Liver (tissue), 9 donors: Measurements from ENCODE around the gene KLF16. TPM values are rescaled to one million over a fixed set of nuclear protein-coding genes. Genes with fewer than 3 reads are reported as not detected.

ENCODE experiments used
- DNase-seq: peaks from one replicate; pipeline ENCODE4 v3.0.0-alpha.2; 2017; ENCODE audit warnings: low spot score
- H3K27ac ChIP-seq, 2 donors: one replicate each; pipeline ENCODE4 v1.7.0; 2013; ENCODE audit warnings: inconsistent platforms in 2 of 2, low read length in 2 of 2, control low read depth in 1 of 2, low read depth in 1 of 2, mild to moderate bottlenecking in 1 of 2
- H3K27me3 ChIP-seq, 4 donors: one replicate each; pipeline versions ENCODE4 v1.6.1 to v1.7.0; 2013; ENCODE audit warnings: low read length in 3 of 4, inconsistent platforms in 1 of 4, mild to moderate bottlenecking in 1 of 4, moderate library complexity in 1 of 4; ENCODE audit not compliant: control insufficient read depth in 4 of 4, insufficient read depth in 4 of 4
- H3K36me3 ChIP-seq, 4 donors: one replicate each; pipeline versions ENCODE4 v1.6.1 to v1.7.0; 2013; ENCODE audit warnings: low read length in 3 of 4, mild to moderate bottlenecking in 3 of 4, low read depth in 1 of 4, moderate library complexity in 1 of 4; ENCODE audit not compliant: control insufficient read depth in 4 of 4, insufficient read depth in 3 of 4
- H3K4me1 ChIP-seq, 4 donors: one replicate each; pipeline versions ENCODE4 v1.6.1 to v1.7.0; 2013; ENCODE audit warnings: low read length in 3 of 4, mild to moderate bottlenecking in 3 of 4, moderate library complexity in 1 of 4; ENCODE audit not compliant: control insufficient read depth in 4 of 4, insufficient read depth in 4 of 4
- H3K4me3 ChIP-seq, 3 donors: one replicate each; pipeline versions ENCODE4 v1.6.1 to v1.7.0; 2013; ENCODE audit warnings: low read length in 3 of 3, control low read depth in 1 of 3, low read depth in 1 of 3, mild to moderate bottlenecking in 1 of 3
- H3K9ac ChIP-seq, 2 donors: one replicate each; pipeline ENCODE4 v1.7.0; 2013; ENCODE audit warnings: low read length in 2 of 2, mild to moderate bottlenecking in 2 of 2, moderate library complexity in 2 of 2, control low read depth in 1 of 2, low read depth in 1 of 2
- H3K9me3 ChIP-seq, 4 donors: one replicate each; pipeline versions ENCODE4 v1.6.1 to v1.7.0; 2013; ENCODE audit warnings: low read length in 3 of 4; ENCODE audit not compliant: control insufficient read depth in 4 of 4
- ATF3 ChIP-seq: IDR thresholded peaks from 2 replicates; pipeline ENCODE4 v1.6.1; 2016; ENCODE audit warnings: antibody characterized with exemption
- CTCF ChIP-seq: fragments of 150-350 bp; IDR thresholded peaks from 2 replicates; pipeline ENCODE4 v1.5.1; 2017; ENCODE audit warnings: improper control_type of control experiment, low read depth, low read length; ENCODE audit not compliant: missing input control
- EGR1 ChIP-seq, 2 donors: IDR thresholded peaks; 2 replicates each; pipeline ENCODE4 v1.6.1; 2016 to 2018; ENCODE audit warnings: antibody characterized with exemption in 2 of 2, low read depth in 2 of 2
- FOXA1 ChIP-seq: IDR thresholded peaks from 2 replicates; pipeline ENCODE4 v1.6.1; 2016; ENCODE audit warnings: antibody characterized with exemption
- FOXA2 ChIP-seq: IDR thresholded peaks from 2 replicates; pipeline ENCODE4 v1.6.1; 2016; ENCODE audit warnings: antibody characterized with exemption
- GABPA ChIP-seq, 2 donors: IDR thresholded peaks in 1 of 2; conservative IDR thresholded peaks in 1 of 2; 2 replicates each; pipeline ENCODE4 v1.6.1; 2016; ENCODE audit warnings: antibody characterized with exemption in 2 of 2, mild to moderate bottlenecking in 1 of 2, moderate library complexity in 1 of 2
- HNF4A ChIP-seq, 2 donors: conservative IDR thresholded peaks; 2 replicates each; pipeline ENCODE4 v1.6.1; 2016; ENCODE audit warnings: antibody characterized with exemption in 2 of 2, mild to moderate bottlenecking in 2 of 2
- HNF4G ChIP-seq: IDR thresholded peaks from 2 replicates; pipeline ENCODE4 v1.6.1; 2016; ENCODE audit warnings: antibody characterized with exemption
- JUND ChIP-seq, 2 donors: IDR thresholded peaks; 2 replicates each; pipeline ENCODE4 v1.6.1; 2016; ENCODE audit warnings: antibody characterized with exemption in 2 of 2
- MAX ChIP-seq: IDR thresholded peaks from 2 replicates; pipeline ENCODE4 v1.6.1; 2016; ENCODE audit warnings: antibody characterized with exemption
- NR2F2 ChIP-seq: IDR thresholded peaks from 2 replicates; pipeline ENCODE4 v1.6.1; 2016; ENCODE audit warnings: antibody characterized with exemption
- RAD21 ChIP-seq, 2 donors: IDR thresholded peaks; 2 replicates each; pipeline ENCODE4 v1.6.1; 2016; ENCODE audit warnings: antibody characterized with exemption in 2 of 2, mild to moderate bottlenecking in 2 of 2
- REST ChIP-seq: IDR thresholded peaks from 2 replicates; pipeline ENCODE4 v1.6.1; 2016; ENCODE audit warnings: antibody characterized with exemption, mild to moderate bottlenecking
- RXRA ChIP-seq, 2 donors: IDR thresholded peaks; 2 replicates each; pipeline ENCODE4 v1.6.1; 2017 to 2018; ENCODE audit warnings: antibody characterized with exemption in 2 of 2, mild to moderate bottlenecking in 1 of 2
- SP1 ChIP-seq: IDR thresholded peaks from 2 replicates; pipeline ENCODE4 v1.6.1; 2018; ENCODE audit warnings: antibody characterized with exemption, mild to moderate bottlenecking
- TAF1 ChIP-seq: conservative IDR thresholded peaks from 2 replicates; pipeline ENCODE4 v1.6.1; 2016; ENCODE audit warnings: antibody characterized with exemption, mild to moderate bottlenecking
- YY1 ChIP-seq: IDR thresholded peaks from 2 replicates; pipeline ENCODE4 v1.6.1; 2016; ENCODE audit warnings: antibody characterized with exemption, mild to moderate bottlenecking
- ZBTB33 ChIP-seq: IDR thresholded peaks from 2 replicates; pipeline ENCODE4 v1.6.1; 2016; ENCODE audit warnings: antibody characterized with exemption
- WGBS: extraction: QIAGEN DNeasy Blood & Tissue Kit; methylation state at CpG from one replicate; pipeline ENCODE4 v1.1.7; 2013; 5-methylcytosine and 5-hydroxymethylcytosine counted together
- polyA plus RNA-seq, 2 donors: library from polyadenylated mRNA; stranded (reverse) in 1 of 2; unstranded in 1 of 2; fragments of 200-250 nt in 1 of 2; fragments of >200 nt in 1 of 2; fragmentation: Nextera tagmentation in 1 of 2; extraction: Ambion mirVana in 1 of 2; gene quantifications; one replicate each; pipeline versions ENCODE4 v1.2.1 to v1.2.3, GENCODE V29; 2013 to 2015
- total RNA-seq, 2 donors: library from RNA; depleted of rRNA; stranded (reverse); fragments of >200 nt; gene quantifications; one replicate each; pipeline ENCODE4 v1.2.3, GENCODE V29; 2014
- donor health status: healthy.
- donor health status: healthy.
- donor health status: healthy.
- donor health status: healthy.
- donor health status: healthy.

The KLF16 gene
- total and polyA plus RNA-seq, 4 donors: 1.2 to 14.8 (median 6.0) TPM

- Histone ChIP-seq H3K36me3 (no peaks in the 10 kb centered on the region), H3K9me3 (no peaks in the 10 kb centered on the region), H3K4me3 (peak overlapping the region in 1 of 3 donors; percentile 12), H3K27ac (peak overlapping the region; percentile 70 to 81), H3K27me3 (no peaks in the 10 kb centered on the region), H3K4me1 (peaks cover 32 to 91% (median 70%) of the 10 kb centered on the region in 4 donors), H3K9ac (no peak overlapping the region)
- TF ChIP-seq NR2F2: no peak
- TF ChIP-seq ATF3: no peak
- peak; percentile 83 for TF ChIP-seq SP1
- no peak for TF ChIP-seq HNF4G
- TF ChIP-seq HNF4A (conservative IDR thresholded peaks at IDR 0.05): peak; percentile 47 to 59
- peak; percentile 14 for TF ChIP-seq MAX
- TF ChIP-seq ZBTB33: no peak
- no peak for TF ChIP-seq GABPA (IDR thresholded peaks at IDR 0.05 in 1 of 2, conservative IDR thresholded peaks at IDR 0.05 in 1 of 2)
- no peak for TF ChIP-seq EGR1 (IDR thresholded peaks at IDR 0.05; ENCODE audit: low read depth in 2 of 2)
- TF ChIP-seq RXRA (IDR thresholded peaks at IDR 0.05): peak; percentile 79 to 82
- no peak for TF ChIP-seq FOXA1
- no peak for TF ChIP-seq FOXA2
- TF ChIP-seq YY1: peak; percentile 59
- no peak for TF ChIP-seq REST
- TF ChIP-seq JUND (IDR thresholded peaks at IDR 0.05): no peak
- TF ChIP-seq RAD21 (IDR thresholded peaks at IDR 0.05): peak; percentile 65 to 77
- peak; percentile 81 for TF ChIP-seq CTCF
- no peak for TF ChIP-seq TAF1
- WGBS: 12% methylated on average over 23 of the region's 23 CpGs
- peak; percentile 89 for DNase-seq
Measured at GRCh38 chr19:1837625-1838105, 25.7 kb downstream of the KLF16 start.
